Activated CD4-positive, alpha-beta T cell treated with anti-CD3 and anti-CD28 coated beads for 24 hours (primary cell): Measurements from ENCODE around the gene TRAFD1.

ENCODE experiments used
- DNase-seq, 2 donors: peaks; one replicate each; pipeline ENCODE4 v3.0.0-alpha.2; 2020; ENCODE audit warnings: low read depth in 2 of 2

Gene TRAFD1

GRCh38 chr12:112115259-112116045, 9.9 kb upstream of the TRAFD1 start:
- DNase-seq, result no peak

- no peak for DNase-seq
These were observed 8.9 kb upstream of the TRAFD1 start for GRCh38 chr12:112116232-112117060.

GRCh38 chr12:112117685-112118084, 7.7 kb upstream of the TRAFD1 start:
- DNase-seq, result no peak

GRCh38 chr12:112121780-112122565, 3.4 kb upstream of the TRAFD1 start:
- DNase-seq, result no peak

GRCh38 chr12:112122823-112123690, 2.3 kb upstream of the TRAFD1 start:
- DNase-seq, result no peak

GRCh38 chr12:112124918-112125249, 476 bp upstream of the TRAFD1 start:
- DNase-seq, result no peak

GRCh38 chr12:112126000-112126438, 659 bp downstream of the TRAFD1 start:
- no peak for DNase-seq

GRCh38 chr12:112126911-112127310, 1.6 kb downstream of the TRAFD1 start:
- DNase-seq, result no peak

GRCh38 chr12:112130441-112130998, 5.2 kb downstream of the TRAFD1 start:
- no peak for DNase-seq

GRCh38 chr12:112131686-112132085, 6.3 kb downstream of the TRAFD1 start:
- no peak for DNase-seq

- no peak for DNase-seq
These were observed 8.1 kb downstream of the TRAFD1 start for GRCh38 chr12:112133418-112133817.

- DNase-seq, result no peak
These were observed 9.4 kb downstream of the TRAFD1 start for GRCh38 chr12:112134731-112135130.

GRCh38 chr12:112140728-112141127, 15.4 kb downstream of the TRAFD1 start:
- DNase-seq, result no peak

GRCh38 chr12:112146123-112146522, 20.8 kb downstream of the TRAFD1 start:
- no peak for DNase-seq

GRCh38 chr12:112148031-112148513, 22.7 kb downstream of the TRAFD1 start:
- DNase-seq, result no peak

- no peak for DNase-seq
These were observed 24.2 kb downstream of the TRAFD1 start for GRCh38 chr12:112149596-112149995.

GRCh38 chr12:112151766-112152541, 26.6 kb downstream of the TRAFD1 start:
- no peak for DNase-seq

- DNase-seq, result no peak
These were observed 28.0 kb downstream of the TRAFD1 start for GRCh38 chr12:112153181-112153892.

- DNase-seq, result no peak
These were observed 28.5 kb downstream of the TRAFD1 start for GRCh38 chr12:112153893-112154219.
